SK-N-MC (cell line): Measurements from ENCODE around the gene ADPRS.

Experiments used
- EZH2 ChIP-seq: fragments of 200-600 bp; sonication (generic); IDR thresholded peaks from one replicate; pipeline ENCODE4 v1.6.1; 2017; ENCODE audit warnings: antibody characterized with exemption
- POLR2AphosphoS5 ChIP-seq: IDR thresholded peaks from 2 replicates; pipeline ENCODE4 v1.6.1; 2012; ENCODE audit warnings: mild to moderate bottlenecking, low read depth, low read length, borderline replicate concordance

GRCh38 chr1:36088265-36088576 lies 471 bp upstream of the ADPRS start:
- no peak for TF ChIP-seq EZH2
- TF ChIP-seq POLR2AphosphoS5, result no peak
